WTC11 (cell line): ENCODE measurements around the gene PTPN3. TPM values are rescaled to one million over a fixed set of nuclear protein-coding genes. Genes with fewer than 3 reads are reported as not detected.

Source experiments
- ATAC-seq: fragments of 200-7000 bp; cut with Tn5 transposase; 2 replicates; pipeline ENCODE4 v1.10.0; 2021; ENCODE audit warnings: mild to moderate bottlenecking, moderate library complexity
- CTCF ChIA-PET: fragments of 300-600 bp; sonication (Branson Sonifier 250); formaldehyde crosslinking; loops from one replicate; lab custom pipeline; 2021; ENCODE audit warnings: antibody characterized with exemption; lab: Charles Lee
- POLR2A ChIA-PET: fragments of 350-600 bp; sonication (Branson Sonifier 250); formaldehyde crosslinking; loops from one replicate; lab custom pipeline; 2021; ENCODE audit warnings: antibody characterized with exemption; lab: Charles Lee
- DNase-seq: peaks from one replicate; pipeline ENCODE4 v3.0.0; 2021; ENCODE audit warnings: low spot score
- H3K27ac Mint-ChIP-seq: 2 replicates; pipeline ENCODE4 v1.8.0; 2021; ENCODE audit warnings: mixed read lengths
- H3K27me3 Mint-ChIP-seq: 2 replicates; pipeline ENCODE4 v1.8.0; 2021; ENCODE audit warnings: low read depth, mild to moderate bottlenecking, moderate library complexity, mixed read lengths
- H3K36me3 Mint-ChIP-seq: 2 replicates; pipeline ENCODE4 v1.8.0; 2021; ENCODE audit warnings: mixed read lengths
- H3K4me1 Mint-ChIP-seq: 2 replicates; pipeline ENCODE4 v1.8.0; 2022; ENCODE audit warnings: mixed read lengths
- H3K4me3 Mint-ChIP-seq: 2 replicates; pipeline ENCODE4 v1.8.0; 2021; ENCODE audit warnings: mild to moderate bottlenecking, moderate library complexity, mixed read lengths
- H3K9me3 Mint-ChIP-seq: 2 replicates; pipeline ENCODE4 v1.8.0; 2021; ENCODE audit warnings: mixed read lengths
- AR ChIP-seq: fragments of 250-450 bp; sonication (Bioruptor Pico); IDR thresholded peaks from 2 replicates; pipeline ENCODE4 v1.9.0; 2021; ENCODE audit warnings: mild to moderate bottlenecking
- CTCF ChIP-seq: fragments of 200-600 bp; IDR thresholded peaks from 2 replicates; pipeline ENCODE4 v1.8.0; 2022; ENCODE audit warnings: antibody characterized with exemption
- FOXK1 ChIP-seq: sonication (generic); formaldehyde crosslinking; IDR thresholded peaks from 2 replicates; pipeline ENCODE4 v1.8.0; 2022; ENCODE audit warnings: mild to moderate bottlenecking, moderate library complexity, missing genetic modification reagents
- FOXP1 ChIP-seq: sonication (generic); formaldehyde crosslinking; IDR thresholded peaks from 2 replicates; pipeline ENCODE4 v1.8.0; 2022; ENCODE audit warnings: missing genetic modification reagents, mild to moderate bottlenecking, moderate library complexity, borderline replicate concordance
- FOXP4 ChIP-seq: sonication (generic); formaldehyde crosslinking; IDR thresholded peaks from 2 replicates; pipeline ENCODE4 v1.8.0; 2022; ENCODE audit warnings: mild to moderate bottlenecking, missing genetic modification reagents
- GTF2I ChIP-seq: fragments of 250-450 bp; sonication (Bioruptor Pico); conservative IDR thresholded peaks from 2 replicates; pipeline ENCODE4 v1.4.0; 2021; ENCODE audit warnings: mild to moderate bottlenecking
- HMGA2 ChIP-seq: fragments of 250-450 bp; sonication (Bioruptor Pico); IDR thresholded peaks from 2 replicates; pipeline ENCODE4 v1.4.0; 2021; ENCODE audit warnings: mild to moderate bottlenecking, moderate library complexity
- JUN ChIP-seq: sonication (generic); formaldehyde crosslinking; IDR thresholded peaks from 2 replicates; pipeline ENCODE4 v1.8.0; 2023; ENCODE audit warnings: mild to moderate bottlenecking, missing genetic modification reagents
- KAT7 ChIP-seq: sonication (generic); formaldehyde crosslinking; IDR thresholded peaks from 2 replicates; pipeline ENCODE4 v1.8.1; 2023; ENCODE audit warnings: missing genetic modification reagents, mild to moderate bottlenecking, borderline replicate concordance
- MLX ChIP-seq: sonication (generic); formaldehyde crosslinking; IDR thresholded peaks from 2 replicates; pipeline ENCODE4 v1.8.1; 2023; ENCODE audit warnings: mild to moderate bottlenecking, missing genetic modification reagents, moderate library complexity
- MYBL2 ChIP-seq: sonication (generic); formaldehyde crosslinking; IDR thresholded peaks from 2 replicates; pipeline ENCODE4 v1.8.1; 2023; ENCODE audit warnings: mild to moderate bottlenecking, moderate library complexity, missing genetic modification reagents
- NFATC4 ChIP-seq: fragments of 250-450 bp; sonication (Bioruptor Pico); IDR thresholded peaks from 2 replicates; pipeline ENCODE4 v1.9.0; 2021; ENCODE audit warnings: mild to moderate bottlenecking
- NFE2L1 ChIP-seq: sonication (generic); formaldehyde crosslinking; IDR thresholded peaks from 2 replicates; pipeline ENCODE4 v1.8.1; 2023; ENCODE audit warnings: missing genetic modification reagents
- NFYB ChIP-seq: sonication (generic); formaldehyde crosslinking; conservative IDR thresholded peaks from 2 replicates; pipeline ENCODE4 v1.8.0; 2022; ENCODE audit warnings: low read depth, missing genetic modification reagents
- NR3C1 ChIP-seq: sonication (generic); formaldehyde crosslinking; conservative IDR thresholded peaks from 2 replicates; pipeline ENCODE4 v1.8.1; 2023; ENCODE audit warnings: low read depth, mild to moderate bottlenecking, missing genetic modification reagents
- SMAD3 ChIP-seq: sonication (generic); formaldehyde crosslinking; IDR thresholded peaks from 2 replicates; pipeline ENCODE4 v1.8.0; 2022; ENCODE audit warnings: missing genetic modification reagents, mild to moderate bottlenecking, borderline replicate concordance
- SP1 ChIP-seq: sonication (generic); formaldehyde crosslinking; conservative IDR thresholded peaks from 2 replicates; pipeline ENCODE4 v1.8.1; 2022; ENCODE audit warnings: missing genetic modification reagents
- ZNF121 ChIP-seq: sonication (generic); formaldehyde crosslinking; IDR thresholded peaks from 2 replicates; pipeline ENCODE4 v1.8.0; 2023; ENCODE audit warnings: missing genetic modification reagents
- ZNF219 ChIP-seq: sonication (generic); formaldehyde crosslinking; IDR thresholded peaks from 2 replicates; pipeline ENCODE4 v1.8.0; 2023; ENCODE audit warnings: missing genetic modification reagents, mild to moderate bottlenecking, borderline replicate concordance
- total RNA-seq: library from RNA; stranded (reverse); gene quantifications from 3 replicates; pipeline ENCODE4 v1.2.3, GENCODE V29; 2021
- TF ChIP-seq, protein P1 (sequence below): sonication (generic); formaldehyde crosslinking; IDR thresholded peaks from 2 replicates; pipeline ENCODE4 v1.8.0; 2022; ENCODE audit warnings: mild to moderate bottlenecking, missing genetic modification reagents
- TF ChIP-seq, protein P2 (sequence below): fragments of 250-450 bp; sonication (Bioruptor Pico); IDR thresholded peaks from 2 replicates; pipeline ENCODE4 v1.8.0; 2021; ENCODE audit warnings: mild to moderate bottlenecking
- TF ChIP-seq, protein P3 (sequence below): sonication (generic); formaldehyde crosslinking; IDR thresholded peaks from 2 replicates; pipeline ENCODE4 v1.8.1; 2022; ENCODE audit warnings: mild to moderate bottlenecking, missing genetic modification reagents, moderate library complexity, borderline replicate concordance
- TF ChIP-seq, protein P4 (sequence below): sonication (generic); formaldehyde crosslinking; IDR thresholded peaks from 2 replicates; pipeline ENCODE4 v1.8.1; 2022; ENCODE audit warnings: missing genetic modification reagents, borderline replicate concordance

Gene PTPN3
- total RNA-seq, 1 experiment from 2014 or later, result 1.7 TPM

- TF ChIP-seq MLX (CRISPR knock-in tag) (no peak), AR (no peak), MYBL2 (CRISPR knock-in tag) (no peak), FOXK1 (CRISPR knock-in tag) (no peak), SP1 (CRISPR knock-in tag) (no peak), JUN (no peak), NFE2L1 (CRISPR knock-in tag) (no peak), SMAD3 (CRISPR knock-in tag) (no peak), ZNF121 (no peak)
- TF ChIP-seq, protein P1, sequence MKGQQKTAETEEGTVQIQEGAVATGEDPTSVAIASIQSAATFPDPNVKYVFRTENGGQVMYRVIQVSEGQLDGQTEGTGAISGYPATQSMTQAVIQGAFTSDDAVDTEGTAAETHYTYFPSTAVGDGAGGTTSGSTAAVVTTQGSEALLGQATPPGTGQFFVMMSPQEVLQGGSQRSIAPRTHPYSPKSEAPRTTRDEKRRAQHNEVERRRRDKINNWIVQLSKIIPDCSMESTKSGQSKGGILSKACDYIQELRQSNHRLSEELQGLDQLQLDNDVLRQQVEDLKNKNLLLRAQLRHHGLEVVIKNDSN (CRISPR knock-in tag), result no peak
- TF ChIP-seq, all 79 proteins: peak for 0
Measured at GRCh38 chr9:109439378-109440116, 58.6 kb downstream of the PTPN3 start (continued).

DNA sequence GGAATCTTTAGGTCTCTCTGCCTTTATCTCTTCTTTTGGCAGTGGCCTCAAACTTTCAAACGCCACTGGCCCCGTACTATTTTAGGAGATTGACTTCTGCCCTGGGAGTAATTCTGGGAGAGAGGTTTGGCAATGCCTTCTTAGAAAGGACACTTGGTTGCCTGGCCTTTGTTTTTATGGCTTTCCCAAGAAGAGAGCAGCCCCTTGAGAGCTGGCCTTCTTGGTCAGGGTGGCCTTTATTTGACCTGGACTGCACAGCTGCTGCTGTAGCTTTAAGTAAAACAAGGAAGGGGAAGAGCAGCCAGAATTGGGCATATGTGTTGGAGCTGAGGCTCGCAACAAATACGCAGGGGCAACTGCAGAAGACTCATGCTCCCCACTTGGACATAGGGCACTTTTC, 60.8 kb downstream of the PTPN3 start:
- Mint-ChIP-seq H3K27me3 (peaks cover 2% of the 10 kb centered on the region; the same call in 1 of the 2 replicates), H3K27ac (no peak overlapping the region), H3K4me3 (no peak overlapping the region), H3K9me3 (peaks cover 2% of the 10 kb centered on the region), H3K4me1 (peaks cover 9% of the 10 kb centered on the region), H3K36me3 (no peaks in the 10 kb centered on the region)
- no peak for ATAC-seq
- CTCF ChIA-PET, result interaction anchor here (1.1 kb wide), 1 partner anchor 83 kb away, joined by 4 read pairs; no protein-coding TSS in a partner anchor
- POLR2A ChIA-PET, result no interaction called here
- DNase-seq, result no peak
- no peak for TF ChIP-seq ZNF219 (CRISPR knock-in tag)
- no peak for TF ChIP-seq KAT7 (CRISPR knock-in tag)
- no peak for TF ChIP-seq NFATC4 (CRISPR knock-in tag)
- no peak for TF ChIP-seq NFYB (CRISPR knock-in tag)
- TF ChIP-seq, protein P2, sequence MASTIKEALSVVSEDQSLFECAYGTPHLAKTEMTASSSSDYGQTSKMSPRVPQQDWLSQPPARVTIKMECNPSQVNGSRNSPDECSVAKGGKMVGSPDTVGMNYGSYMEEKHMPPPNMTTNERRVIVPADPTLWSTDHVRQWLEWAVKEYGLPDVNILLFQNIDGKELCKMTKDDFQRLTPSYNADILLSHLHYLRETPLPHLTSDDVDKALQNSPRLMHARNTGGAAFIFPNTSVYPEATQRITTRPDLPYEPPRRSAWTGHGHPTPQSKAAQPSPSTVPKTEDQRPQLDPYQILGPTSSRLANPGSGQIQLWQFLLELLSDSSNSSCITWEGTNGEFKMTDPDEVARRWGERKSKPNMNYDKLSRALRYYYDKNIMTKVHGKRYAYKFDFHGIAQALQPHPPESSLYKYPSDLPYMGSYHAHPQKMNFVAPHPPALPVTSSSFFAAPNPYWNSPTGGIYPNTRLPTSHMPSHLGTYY (CRISPR knock-in tag), result no peak
- TF ChIP-seq FOXP4 (CRISPR knock-in tag), result no peak
- TF ChIP-seq CTCF, result no peak
- TF ChIP-seq FOXP1 (CRISPR knock-in tag), result no peak
- no peak for TF ChIP-seq NR3C1 (CRISPR knock-in tag)
- TF ChIP-seq HMGA2 (CRISPR knock-in tag), result no peak
- TF ChIP-seq, protein P3, sequence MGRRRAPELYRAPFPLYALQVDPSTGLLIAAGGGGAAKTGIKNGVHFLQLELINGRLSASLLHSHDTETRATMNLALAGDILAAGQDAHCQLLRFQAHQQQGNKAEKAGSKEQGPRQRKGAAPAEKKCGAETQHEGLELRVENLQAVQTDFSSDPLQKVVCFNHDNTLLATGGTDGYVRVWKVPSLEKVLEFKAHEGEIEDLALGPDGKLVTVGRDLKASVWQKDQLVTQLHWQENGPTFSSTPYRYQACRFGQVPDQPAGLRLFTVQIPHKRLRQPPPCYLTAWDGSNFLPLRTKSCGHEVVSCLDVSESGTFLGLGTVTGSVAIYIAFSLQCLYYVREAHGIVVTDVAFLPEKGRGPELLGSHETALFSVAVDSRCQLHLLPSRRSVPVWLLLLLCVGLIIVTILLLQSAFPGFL, result no peak
- no peak for TF ChIP-seq GTF2I (CRISPR knock-in tag)
- TF ChIP-seq, protein P4, sequence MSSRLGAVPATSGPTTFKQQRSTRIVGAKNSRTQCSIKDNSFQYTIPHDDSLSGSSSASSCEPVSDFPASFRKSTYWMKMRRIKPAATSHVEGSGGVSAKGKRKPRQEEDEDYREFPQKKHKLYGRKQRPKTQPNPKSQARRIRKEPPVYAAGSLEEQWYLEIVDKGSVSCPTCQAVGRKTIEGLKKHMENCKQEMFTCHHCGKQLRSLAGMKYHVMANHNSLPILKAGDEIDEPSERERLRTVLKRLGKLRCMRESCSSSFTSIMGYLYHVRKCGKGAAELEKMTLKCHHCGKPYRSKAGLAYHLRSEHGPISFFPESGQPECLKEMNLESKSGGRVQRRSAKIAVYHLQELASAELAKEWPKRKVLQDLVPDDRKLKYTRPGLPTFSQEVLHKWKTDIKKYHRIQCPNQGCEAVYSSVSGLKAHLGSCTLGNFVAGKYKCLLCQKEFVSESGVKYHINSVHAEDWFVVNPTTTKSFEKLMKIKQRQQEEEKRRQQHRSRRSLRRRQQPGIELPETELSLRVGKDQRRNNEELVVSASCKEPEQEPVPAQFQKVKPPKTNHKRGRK, result no peak
- no peak for TF ChIP-seq JUN
